Prostate gland (tissue), 2 donors: ENCODE results near the gene UIMC1.

Experiments used
- POLR2A ChIP-seq: fragments of 450-650 bp; IDR thresholded peaks from one replicate; pipeline ENCODE4 v1.6.1; 2016; ENCODE audit warnings: antibody characterized with exemption, mild to moderate bottlenecking
- TF ChIP-seq, protein P1 (sequence below), 4 experiments: fragments of 200-600 bp in 2 of 4; fragments of 450-650 bp in 2 of 4; sonication (generic) in 2 of 4; IDR thresholded peaks; 1 replicate in 3 of 4; 2 replicates in 1 of 4; pipeline ENCODE4 v1.5.1; 2016 to 2019; ENCODE audit warnings: antibody characterized with exemption in 4 of 4, mild to moderate bottlenecking in 2 of 4, moderate library complexity in 2 of 4

DNA sequence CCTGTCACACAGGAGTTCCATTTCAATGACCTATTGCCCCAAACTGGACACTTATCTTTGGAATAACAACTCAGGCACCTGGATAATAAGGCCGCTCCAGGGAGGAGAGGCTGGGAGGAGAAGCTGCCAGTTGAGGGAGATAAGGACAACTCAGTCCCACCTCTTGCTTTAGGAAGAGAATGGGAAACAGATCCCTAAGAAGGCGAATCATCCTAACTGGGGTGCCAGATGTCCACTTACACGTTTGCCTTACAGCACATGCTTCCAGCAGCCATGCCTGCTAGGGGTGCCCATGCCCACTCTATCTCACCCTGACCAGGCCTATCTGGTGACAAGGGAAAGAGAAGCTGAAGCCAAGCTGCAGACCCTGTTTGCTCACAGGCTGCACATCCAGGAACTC lies 113.9 kb downstream of the UIMC1 start:
- TF ChIP-seq, protein P1, sequence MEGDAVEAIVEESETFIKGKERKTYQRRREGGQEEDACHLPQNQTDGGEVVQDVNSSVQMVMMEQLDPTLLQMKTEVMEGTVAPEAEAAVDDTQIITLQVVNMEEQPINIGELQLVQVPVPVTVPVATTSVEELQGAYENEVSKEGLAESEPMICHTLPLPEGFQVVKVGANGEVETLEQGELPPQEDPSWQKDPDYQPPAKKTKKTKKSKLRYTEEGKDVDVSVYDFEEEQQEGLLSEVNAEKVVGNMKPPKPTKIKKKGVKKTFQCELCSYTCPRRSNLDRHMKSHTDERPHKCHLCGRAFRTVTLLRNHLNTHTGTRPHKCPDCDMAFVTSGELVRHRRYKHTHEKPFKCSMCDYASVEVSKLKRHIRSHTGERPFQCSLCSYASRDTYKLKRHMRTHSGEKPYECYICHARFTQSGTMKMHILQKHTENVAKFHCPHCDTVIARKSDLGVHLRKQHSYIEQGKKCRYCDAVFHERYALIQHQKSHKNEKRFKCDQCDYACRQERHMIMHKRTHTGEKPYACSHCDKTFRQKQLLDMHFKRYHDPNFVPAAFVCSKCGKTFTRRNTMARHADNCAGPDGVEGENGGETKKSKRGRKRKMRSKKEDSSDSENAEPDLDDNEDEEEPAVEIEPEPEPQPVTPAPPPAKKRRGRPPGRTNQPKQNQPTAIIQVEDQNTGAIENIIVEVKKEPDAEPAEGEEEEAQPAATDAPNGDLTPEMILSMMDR (IDR thresholded peaks at IDR 0.05), result no peak
- TF ChIP-seq POLR2A, result no peak
